22Rv1 (cell line): ENCODE measurements around the gene CENPL.
A peak's percentile ranks its signal among the peaks of the same experiment; 100 is the strongest.
"Not testable (repeated sequence)": the region's sequence is repeated elsewhere in the genome, so short reads cannot be mapped to it uniquely, and the experiment has no call there.

ENCODE experiments used
- H3K27ac ChIP-seq: fragments of 450-650 bp; 2 replicates; pipeline ENCODE4 v1.5.1; 2017
- ZFX ChIP-seq: fragments of 450-650 bp; IDR thresholded peaks from 2 replicates; pipeline ENCODE4 v1.6.1; 2017; ENCODE audit warnings: antibody characterized with exemption, borderline replicate concordance
- TF ChIP-seq, protein P1 (sequence below): fragments of 450-650 bp; IDR thresholded peaks from 2 replicates; pipeline ENCODE4 v1.5.1; 2017; ENCODE audit warnings: mild to moderate bottlenecking

Gene CENPL

DNA sequence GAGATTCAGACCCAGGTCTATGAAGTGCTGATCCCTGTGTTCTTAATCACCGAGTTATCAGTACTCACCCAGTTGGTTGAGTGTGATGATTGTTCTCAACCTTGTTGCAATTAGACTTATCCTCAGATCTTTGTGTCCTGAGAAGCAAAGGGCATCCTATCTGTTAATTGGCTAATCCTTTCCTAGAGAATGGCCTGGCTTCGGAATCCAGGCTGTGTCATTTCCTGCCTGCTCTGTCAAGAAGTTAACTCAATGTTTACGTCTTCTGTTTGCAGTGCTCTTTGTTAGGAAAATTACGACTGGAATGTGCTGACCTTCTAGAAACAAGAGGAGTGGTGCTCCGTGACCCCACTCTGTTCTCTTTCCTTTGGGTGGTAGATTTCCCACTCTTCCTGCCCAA is 28.4 kb upstream of the CENPL start:
- TF ChIP-seq, protein P1, sequence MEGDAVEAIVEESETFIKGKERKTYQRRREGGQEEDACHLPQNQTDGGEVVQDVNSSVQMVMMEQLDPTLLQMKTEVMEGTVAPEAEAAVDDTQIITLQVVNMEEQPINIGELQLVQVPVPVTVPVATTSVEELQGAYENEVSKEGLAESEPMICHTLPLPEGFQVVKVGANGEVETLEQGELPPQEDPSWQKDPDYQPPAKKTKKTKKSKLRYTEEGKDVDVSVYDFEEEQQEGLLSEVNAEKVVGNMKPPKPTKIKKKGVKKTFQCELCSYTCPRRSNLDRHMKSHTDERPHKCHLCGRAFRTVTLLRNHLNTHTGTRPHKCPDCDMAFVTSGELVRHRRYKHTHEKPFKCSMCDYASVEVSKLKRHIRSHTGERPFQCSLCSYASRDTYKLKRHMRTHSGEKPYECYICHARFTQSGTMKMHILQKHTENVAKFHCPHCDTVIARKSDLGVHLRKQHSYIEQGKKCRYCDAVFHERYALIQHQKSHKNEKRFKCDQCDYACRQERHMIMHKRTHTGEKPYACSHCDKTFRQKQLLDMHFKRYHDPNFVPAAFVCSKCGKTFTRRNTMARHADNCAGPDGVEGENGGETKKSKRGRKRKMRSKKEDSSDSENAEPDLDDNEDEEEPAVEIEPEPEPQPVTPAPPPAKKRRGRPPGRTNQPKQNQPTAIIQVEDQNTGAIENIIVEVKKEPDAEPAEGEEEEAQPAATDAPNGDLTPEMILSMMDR = no peak
- no peak overlapping the region for H3K27ac ChIP-seq

DNA sequence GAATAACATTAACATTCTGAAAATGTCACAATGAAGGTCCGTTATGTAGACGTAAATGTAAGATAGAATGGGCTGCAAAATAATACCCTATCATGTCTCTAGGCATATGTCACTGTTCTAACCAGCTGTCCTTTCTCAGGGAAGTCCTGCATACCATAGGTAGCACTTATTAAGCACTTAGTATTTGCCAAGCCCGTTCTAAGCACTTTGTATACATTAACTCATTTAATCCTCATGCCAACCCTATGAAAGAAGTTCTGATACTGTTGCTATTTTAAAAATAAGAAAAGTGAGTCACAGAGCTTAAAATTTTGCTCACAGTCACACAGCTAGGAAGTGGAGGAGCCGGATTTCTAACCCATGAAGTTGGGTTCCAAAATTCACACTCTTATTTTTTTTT is 27.4 kb upstream of the CENPL start:
- TF ChIP-seq, protein P1 = no peak
- no peak for TF ChIP-seq ZFX
- no peak overlapping the region for H3K27ac ChIP-seq

DNA sequence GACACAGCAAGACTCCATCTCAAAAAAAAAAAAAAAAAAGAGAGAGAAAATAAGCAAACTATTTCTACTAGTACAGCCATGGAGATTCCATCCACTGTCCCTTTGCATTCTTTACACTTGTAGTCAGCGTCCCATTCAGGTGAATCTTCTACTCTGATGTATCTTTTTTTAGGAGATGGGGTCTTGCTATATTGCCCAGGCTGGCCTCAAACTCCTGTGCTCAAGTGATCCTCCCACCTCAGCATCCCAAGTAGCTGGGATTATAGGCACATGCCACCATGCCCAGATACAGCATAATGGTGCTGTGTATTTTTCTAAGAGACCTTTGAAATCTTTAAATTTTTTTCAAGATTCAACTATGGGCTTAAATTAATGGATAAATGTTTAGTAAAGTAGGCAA is 8.1 kb upstream of the CENPL start:
- no peak for TF ChIP-seq ZFX
- TF ChIP-seq, protein P1 = no peak
- no peak overlapping the region for H3K27ac ChIP-seq

DNA sequence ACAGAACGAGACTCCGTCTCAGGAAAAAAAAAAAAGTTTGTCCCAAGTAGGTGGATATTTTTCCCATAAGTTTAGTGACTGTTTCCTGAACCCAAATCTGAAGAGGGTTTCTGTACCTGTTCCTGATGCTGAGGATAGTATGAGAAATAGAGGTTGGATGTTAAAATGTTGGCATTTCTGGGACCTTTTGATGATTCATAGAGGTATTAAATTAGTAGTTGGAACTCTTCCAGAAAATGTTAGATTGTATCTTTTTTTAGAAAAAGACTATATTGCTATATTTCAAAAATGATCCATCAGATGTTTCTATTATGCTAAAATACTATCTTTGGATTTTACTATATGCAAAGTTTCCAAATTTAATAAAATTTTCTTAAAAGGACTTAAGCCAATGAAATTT is 2.9 kb upstream of the CENPL start:
- H3K27ac ChIP-seq = no peak overlapping the region
- no peak for TF ChIP-seq ZFX
- TF ChIP-seq, protein P1 = no peak

DNA sequence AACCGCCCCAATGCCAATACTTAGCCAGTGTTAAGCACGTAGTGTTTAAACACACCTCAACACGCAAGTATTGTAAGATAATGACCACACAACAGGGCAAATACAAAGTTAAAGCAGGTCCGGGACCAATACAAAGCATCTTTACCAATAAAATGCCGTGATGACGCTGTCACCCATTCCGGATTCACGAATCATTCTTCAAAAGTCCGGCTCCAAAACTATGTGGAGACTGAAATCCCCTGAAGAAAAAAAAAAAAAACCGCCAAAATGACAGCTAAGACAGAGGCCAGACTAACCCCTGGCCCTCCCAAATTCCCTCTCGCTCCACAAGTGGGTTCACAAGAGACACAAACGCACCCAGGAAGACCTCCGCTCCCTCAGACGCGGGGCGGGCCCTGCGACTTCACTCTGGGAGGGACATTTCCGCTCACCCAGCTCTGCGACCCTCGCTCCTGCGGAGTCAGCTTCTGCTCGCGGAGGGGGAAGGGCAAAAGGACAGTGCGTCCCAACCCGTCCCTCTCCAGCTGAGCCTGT is 835 bp downstream of the CENPL start:
- peak overlapping the region; percentile 95 for H3K27ac ChIP-seq
- TF ChIP-seq, protein P1 = no peak
- no peak for TF ChIP-seq ZFX

DNA sequence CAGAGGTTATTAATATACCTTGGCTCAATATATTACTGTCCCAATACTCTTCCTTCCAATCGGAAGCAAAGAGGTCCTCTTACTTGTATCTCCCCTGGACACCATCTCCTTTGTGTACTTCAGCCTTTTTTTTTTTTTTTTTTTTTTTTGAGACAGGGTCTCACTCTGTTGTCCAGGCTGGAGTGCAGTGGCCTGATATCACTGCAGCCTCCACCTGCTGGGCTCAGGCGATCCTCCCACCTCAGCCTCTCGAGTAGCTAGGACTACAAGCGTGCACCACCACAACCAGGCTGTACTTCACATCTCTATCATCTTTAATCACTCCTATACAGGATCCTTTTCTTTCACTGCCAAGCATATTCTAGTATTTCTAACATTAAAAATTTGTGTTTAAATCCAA is 3.0 kb downstream of the CENPL start:
- TF ChIP-seq ZFX = no peak
- TF ChIP-seq, protein P1 = no peak
- H3K27ac ChIP-seq = no peak overlapping the region

DNA sequence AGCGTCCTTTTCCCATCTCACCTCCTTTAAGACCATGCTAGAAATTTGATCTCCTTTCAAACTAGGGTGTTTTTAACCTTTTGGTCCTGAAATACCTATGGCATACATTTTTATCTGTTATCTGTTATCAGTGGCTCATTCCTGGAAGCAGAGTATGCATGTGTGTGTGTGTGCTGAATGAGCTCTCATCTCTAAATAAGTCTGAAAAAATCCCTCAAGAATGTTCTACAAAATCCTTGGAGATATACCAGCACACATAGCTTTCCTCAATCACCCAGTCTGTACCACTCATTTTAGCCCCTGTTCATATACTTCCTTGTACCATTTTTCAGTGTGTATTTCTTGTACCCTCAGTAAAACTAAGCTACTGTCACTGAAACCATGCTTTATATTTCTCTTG is 6.2 kb downstream of the CENPL start:
- no peak for TF ChIP-seq ZFX
- TF ChIP-seq, protein P1 = no peak
- no peak overlapping the region for H3K27ac ChIP-seq

DNA sequence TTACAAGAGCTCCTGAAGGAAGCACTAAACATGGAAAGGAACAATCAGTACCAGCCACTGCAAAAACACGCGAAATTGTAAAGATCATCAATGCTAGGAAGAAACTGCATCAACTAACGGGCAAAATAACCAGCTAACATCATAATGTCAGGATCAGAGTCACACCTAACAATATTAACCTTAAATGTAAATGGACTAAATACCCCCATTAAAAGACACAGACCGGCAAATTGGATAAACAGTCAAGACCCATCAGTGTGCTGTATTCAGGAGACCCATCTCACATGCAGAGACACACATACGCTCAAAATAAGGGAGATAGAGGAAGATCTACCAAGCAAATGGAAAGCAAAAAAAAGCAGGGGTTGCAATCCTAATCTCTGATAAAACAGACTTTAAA is 11.0 kb downstream of the CENPL start:
- not testable (repeated sequence) for H3K27ac ChIP-seq
